GM12892 (cell line): Measurements from ENCODE around the gene SLC9C2.

Source experiments
- POLR2A ChIP-seq: IDR thresholded peaks from 2 replicates; pipeline ENCODE4 v1.6.1; 2011; ENCODE audit warnings: low read depth, low read length, control low read depth
- POLR2AphosphoS5 ChIP-seq: IDR thresholded peaks from 2 replicates; pipeline ENCODE4 v1.6.1; 2011; ENCODE audit warnings: low read depth, low read length, control low read depth
- TAF1 ChIP-seq: IDR thresholded peaks from 2 replicates; pipeline ENCODE4 v1.6.1; 2011; ENCODE audit warnings: low read depth, mild to moderate bottlenecking, control low read depth, low read length, borderline replicate concordance

- TF ChIP-seq POLR2AphosphoS5 = no peak
- TF ChIP-seq POLR2A = no peak
- TF ChIP-seq TAF1 = no peak
Observed at GRCh38 chr1:173495609-173496267, 107.1 kb downstream of the SLC9C2 start.
